Fibroblast of lung (primary cell): Measurements from ENCODE around the gene OLIG1. TPM values are rescaled to one million over a fixed set of nuclear protein-coding genes. Genes with fewer than 3 reads are reported as not detected.
A peak's percentile ranks its signal among the peaks of the same experiment; 100 is the strongest.

ENCODE experiments used
- DNase-seq, 2 donors: peaks; one replicate each; pipeline versions ENCODE4 v3.0.0 to v3.0.0-alpha.2; 2010; ENCODE audit warnings: low read depth in 2 of 2
- H2AFZ ChIP-seq: 2 replicates; pipeline ENCODE4 v1.5.1; 2012; ENCODE audit warnings: low read length, control low read depth, inconsistent platforms
- H3K27ac ChIP-seq: 2 replicates; pipeline ENCODE4 v1.5.1; 2011; ENCODE audit warnings: low read length, control low read depth; ENCODE audit not compliant: insufficient read depth
- H3K27me3 ChIP-seq: 2 replicates; pipeline ENCODE4 v1.5.1; 2011; ENCODE audit warnings: mild to moderate bottlenecking, low read length; ENCODE audit not compliant: control insufficient read depth, insufficient read depth
- H3K36me3 ChIP-seq: 2 replicates; pipeline ENCODE4 v1.5.1; 2011; ENCODE audit warnings: low read length; ENCODE audit not compliant: control insufficient read depth, insufficient read depth
- H3K4me1 ChIP-seq: 2 replicates; pipeline ENCODE4 v1.5.1; 2011; ENCODE audit warnings: low read length; ENCODE audit not compliant: control insufficient read depth, insufficient read depth; ENCODE audit errors: extremely low read depth
- H3K4me2 ChIP-seq: 2 replicates; pipeline ENCODE4 v1.5.1; 2011; ENCODE audit warnings: low read length, control low read depth; ENCODE audit not compliant: insufficient read depth; ENCODE audit errors: extremely low read depth
- H3K4me3 ChIP-seq, 4 experiments: fragments of 200-600 bp in 1 of 4; sonication (generic) in 1 of 4; replicated peaks in 1 of 4; 2 replicates each; pipeline ENCODE4 v1.5.1; 2011 to 2016; ENCODE audit warnings: low read length in 4 of 4, low read depth in 3 of 4, mild to moderate bottlenecking in 3 of 4, control low read depth in 2 of 4, inconsistent platforms in 1 of 4, mixed read lengths in 1 of 4; ENCODE audit not compliant: insufficient read depth in 1 of 4; ENCODE audit errors: control extremely low read depth in 1 of 4
- H3K79me2 ChIP-seq: 2 replicates; pipeline ENCODE4 v1.5.1; 2012; ENCODE audit warnings: mild to moderate bottlenecking, low read length, inconsistent platforms; ENCODE audit not compliant: control insufficient read depth, insufficient read depth
- H3K9ac ChIP-seq: 2 replicates; pipeline ENCODE4 v1.5.1; 2011; ENCODE audit warnings: mild to moderate bottlenecking, low read length, control low read depth; ENCODE audit not compliant: insufficient read depth
- H3K9me3 ChIP-seq: 2 replicates; pipeline ENCODE4 v1.5.1; 2012; ENCODE audit warnings: low read depth, low read length; ENCODE audit not compliant: control insufficient read depth, insufficient read depth
- H4K20me1 ChIP-seq: 2 replicates; pipeline ENCODE4 v1.5.1; 2011; ENCODE audit warnings: low read length; ENCODE audit not compliant: control insufficient read depth, insufficient read depth; ENCODE audit errors: extremely low read depth
- CTCF ChIP-seq, 2 donors: IDR thresholded peaks in 1 of 2; conservative IDR thresholded peaks in 1 of 2; 1 replicate in 1 of 2; 2 replicates in 1 of 2; pipeline ENCODE4 v1.5.1; 2011 to 2012; ENCODE audit warnings: low read length in 2 of 2, control low read depth in 1 of 2, inconsistent platforms in 1 of 2, low read depth in 1 of 2, mild to moderate bottlenecking in 1 of 2
- EZH2 ChIP-seq: IDR thresholded peaks from 2 replicates; pipeline ENCODE4 v1.5.1; 2012; ENCODE audit warnings: low read length, control low read depth, mild to moderate bottlenecking; ENCODE audit errors: missing control alignments
- polyA plus RNA-seq, 2 donors: library from polyadenylated mRNA; depleted of rRNA in 1 of 2; stranded (reverse) in 1 of 2; unstranded in 1 of 2; fragments of >200 nt; gene quantifications; 2 replicates each; pipeline ENCODE4 v1.2.1, GENCODE V29; 2011 to 2012; ENCODE audit warnings: missing spikeins in 1 of 2
- total RNA-seq: library from RNA; depleted of rRNA; stranded (reverse); fragments of >200 nt; gene quantifications from 2 replicates; pipeline ENCODE4 v1.2.1, GENCODE V29; 2014

The OLIG1 gene
- total and polyA plus RNA-seq, 2 donors (not counting 1 experiment from before 2014, with no cell fraction given): not detected

- H3K9ac ChIP-seq: no peak overlapping the region
- no peak for DNase-seq
- H3K4me1 ChIP-seq: no peaks in the 10 kb centered on the region
- no peaks in the 10 kb centered on the region for H3K79me2 ChIP-seq
- H3K36me3 ChIP-seq: no peaks in the 10 kb centered on the region
- H3K4me3 ChIP-seq: no peak overlapping the region
- H3K27me3 ChIP-seq: peaks cover 13% of the 10 kb centered on the region
- H4K20me1 ChIP-seq: no peaks in the 10 kb centered on the region
- no peak overlapping the region for H3K27ac ChIP-seq
- no peaks in the 10 kb centered on the region for H3K9me3 ChIP-seq
- TF ChIP-seq EZH2: no peak
- no peak overlapping the region for H3K4me2 ChIP-seq
- no peak overlapping the region for H2AFZ ChIP-seq
Measured at GRCh38 chr21:33105088-33105487, 35.1 kb downstream of the OLIG1 start.

- peaks cover 43% of the 10 kb centered on the region for H3K27me3 ChIP-seq
- no peaks in the 10 kb centered on the region for H3K36me3 ChIP-seq
- TF ChIP-seq CTCF (conservative IDR thresholded peaks at IDR 0.05 in 1 of 2, IDR thresholded peaks at IDR 0.05 in 1 of 2; ENCODE audit: low read depth in 1 of 2, low read length in 2 of 2) (no peak), EZH2 (no peak)
- no peak overlapping the region for H2AFZ ChIP-seq
- H3K4me1 ChIP-seq: no peaks in the 10 kb centered on the region
- H4K20me1 ChIP-seq: no peaks in the 10 kb centered on the region
- no peak overlapping the region for H3K4me3 ChIP-seq
- no peak for DNase-seq
- no peaks in the 10 kb centered on the region for H3K9me3 ChIP-seq
- no peak overlapping the region for H3K27ac ChIP-seq
- no peak overlapping the region for H3K4me2 ChIP-seq
- no peak overlapping the region for H3K9ac ChIP-seq
- no peaks in the 10 kb centered on the region for H3K79me2 ChIP-seq
Measured at GRCh38 chr21:33108228-33108627, 38.3 kb downstream of the OLIG1 start.

- H4K20me1 ChIP-seq: no peaks in the 10 kb centered on the region
- H3K4me3 ChIP-seq: no peak overlapping the region
- H3K4me1 ChIP-seq: no peaks in the 10 kb centered on the region
- H3K4me2 ChIP-seq: no peak overlapping the region
- no peak overlapping the region for H2AFZ ChIP-seq
- H3K27me3 ChIP-seq: peaks cover 51% of the 10 kb centered on the region
- DNase-seq: no peak
- no peak overlapping the region for H3K27ac ChIP-seq
- no peak overlapping the region for H3K9ac ChIP-seq
- H3K79me2 ChIP-seq: no peaks in the 10 kb centered on the region
- no peaks in the 10 kb centered on the region for H3K9me3 ChIP-seq
- no peaks in the 10 kb centered on the region for H3K36me3 ChIP-seq
- peak; percentile 25 for TF ChIP-seq EZH2
- TF ChIP-seq CTCF (conservative IDR thresholded peaks at IDR 0.05 in 1 of 2, IDR thresholded peaks at IDR 0.05 in 1 of 2; ENCODE audit: low read depth in 1 of 2, low read length in 2 of 2): no peak
Measured at GRCh38 chr21:33109574-33110339, 39.8 kb downstream of the OLIG1 start.
